ENCODE results near the gene FSTL1. TPM values are rescaled to one million over a fixed set of nuclear protein-coding genes. Genes with fewer than 3 reads are reported as not detected.

The FSTL1 gene
- total and polyA plus RNA-seq, 2 of the 8 experiments (the other 6 are each of a cell fraction or from before 2014, with no cell fraction given): 158 to 516 TPM

DNA sequence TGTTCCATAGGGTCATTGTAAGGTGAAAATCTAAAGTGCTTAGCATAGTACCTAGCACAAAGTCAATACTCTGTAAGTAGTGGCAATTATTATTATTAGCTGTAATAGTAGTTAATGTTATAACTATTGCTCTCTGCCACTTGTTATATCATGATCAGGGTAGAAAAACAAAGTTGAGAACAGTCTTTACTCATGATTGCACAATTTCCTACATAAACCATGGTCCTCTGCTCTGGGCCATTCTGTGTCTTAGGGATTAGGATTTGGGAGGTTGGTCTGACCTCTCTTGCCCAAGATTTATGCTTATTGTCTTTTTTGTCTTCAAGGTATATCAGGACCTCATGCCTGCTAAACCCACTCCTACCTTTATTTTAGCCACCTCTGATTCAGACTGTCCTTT, 97.3 kb downstream of the FSTL1 start:
- Histone ChIP-seq H4K5ac (ENCODE audit: insufficient read length, low read depth, low read length) (no peak overlapping the region), H3K23me2 (ENCODE audit: low read depth, low read length) (peaks cover 6% of the 10 kb centered on the region; the same call in 1 of the 2 replicates), H2BK5ac (ENCODE audit: low read depth, low read length) (no peak overlapping the region), H3K23ac (ENCODE audit: insufficient read length) (no peak overlapping the region), H4K20me1 (replicated peaks in 1 of 2; ENCODE audit: control insufficient read depth in 1 of 2, insufficient read depth in 2 of 2, low read length in 2 of 2) (no peaks in the 10 kb centered on the region), H3K4me1 (replicated peaks in 1 of 4; ENCODE audit: control insufficient read depth in 3 of 4, insufficient read depth in 4 of 4, low read length in 3 of 4) (no peaks in the 10 kb centered on the region; a peak in 1 of 7 replicates), H2AK5ac (ENCODE audit: low read depth, low read length) (no peak overlapping the region), H3K9ac (replicated peaks in 1 of 4; ENCODE audit: extremely low read depth in 1 of 4, low read depth in 3 of 4, low read length in 3 of 4) (no peak overlapping the region), H2BK120ac (replicated peaks; ENCODE audit: low read depth, low read length) (no peak overlapping the region), H2BK12ac (ENCODE audit: low read depth, low read length) (no peak overlapping the region), H3K36me3 (ENCODE audit: control insufficient read depth in 2 of 4, insufficient read depth in 4 of 4, low read length in 3 of 4) (no peaks in the 10 kb centered on the region), H3K18ac (ENCODE audit: extremely low read depth, low read length) (no peak overlapping the region), H3K79me1 (ENCODE audit: low read depth, low read length) (no peaks in the 10 kb centered on the region), H3K9me3 (ENCODE audit: insufficient read depth in 2 of 2, low read depth in 1 of 2, low read length in 1 of 2) (no peaks in the 10 kb centered on the region), H3K79me2 (ENCODE audit: control insufficient read depth in 1 of 2, insufficient read depth in 2 of 2, low read length in 2 of 2) (no peaks in the 10 kb centered on the region), H2BK20ac (ENCODE audit: low read length) (no peak overlapping the region), H3K27ac (ENCODE audit: low read depth, low read length) (no peak overlapping the region), H4K8ac (ENCODE audit: extremely low read depth, insufficient read depth, low read length) (no peak overlapping the region), H2AFZ (ENCODE audit: low read length) (no peak overlapping the region), H4K91ac (replicated peaks; ENCODE audit: insufficient read length, low read length) (no peak overlapping the region), H3K14ac (ENCODE audit: insufficient read length) (no peak overlapping the region), H3K56ac (replicated peaks; ENCODE audit: insufficient read length, low read depth, low read length) (no peak overlapping the region), H2BK15ac (ENCODE audit: low read length) (no peak overlapping the region), H3K4ac (replicated peaks; ENCODE audit: insufficient read length, low read depth, low read length) (no peak overlapping the region), H3K4me3 (ENCODE audit: extremely low read depth in 1 of 4, insufficient read depth in 2 of 4, low read depth in 3 of 4, low read length in 4 of 4) (no peak overlapping the region), H3K4me2 (ENCODE audit: insufficient read depth in 1 of 2, low read depth in 2 of 2, low read length in 2 of 2) (no peak overlapping the region), H3K27me3 (replicated peaks in 1 of 4; ENCODE audit: control insufficient read depth in 3 of 4, extremely low read depth in 1 of 4, insufficient read depth in 3 of 4, low read length in 3 of 4) (peaks cover 0 to 2% (median 0%) of the 10 kb centered on the region in 4 experiments; a peak in 2 of 7 replicates)
- no peak for DNase-seq (ENCODE audit: low read depth in 1 of 2, low spot score in 2 of 2)
- FAIRE-seq: no peak
- CTCF ChIA-PET (ENCODE audit: partially characterized antibody): interaction anchor here (1.1 to 1.2 kb wide), 4 partner anchors 11 to 313 kb away, joined by 3 to 6 read pairs (median 4); no protein-coding TSS in a partner anchor
- no peak for TF ChIP-seq SP1 (IDR thresholded peaks at IDR 0.05; ENCODE audit: low read depth, low read length)
- TF ChIP-seq CBX5 (IDR thresholded peaks at IDR 0.05; ENCODE audit: low read depth, low read length): no peak
- TF ChIP-seq RBBP5 (IDR thresholded peaks at IDR 0.05; ENCODE audit: borderline replicate concordance, low read depth, low read length): no peak
- TF ChIP-seq CEBPB (IDR thresholded peaks at IDR 0.05; ENCODE audit: low read depth, low read length): no peak
- no peak for TF ChIP-seq CHD1 (IDR thresholded peaks at IDR 0.05; ENCODE audit: low read depth, low read length)
- POLR2A ChIA-PET (ENCODE audit: partially characterized antibody): no interaction called here
